Right lobe of liver (tissue), 6 donors: ENCODE measurements around the gene GLDN. TPM values are rescaled to one million over a fixed set of nuclear protein-coding genes. Genes with fewer than 3 reads are reported as not detected.

ENCODE experiments used
- ATAC-seq, 4 donors: fragments of 200-7000 bp; cut with Tn5 transposase; one replicate each; pipeline ENCODE4 v1.9.1; 2020; ENCODE audit warnings: mild to moderate bottlenecking in 4 of 4, moderate library complexity in 4 of 4
- DNase-seq, 3 donors: peaks; one replicate each; pipeline ENCODE4 v3.0.0-alpha.2; 2020
- H3K27ac ChIP-seq, 3 donors: fragments of 200-600 bp; one replicate each; pipeline ENCODE4 v1.8.0; 2022
- H3K27me3 ChIP-seq, 2 donors: fragments of 200-600 bp; one replicate each; pipeline ENCODE4 v1.8.0; 2022
- H3K36me3 ChIP-seq, 4 donors: fragments of 200-600 bp; sonication (generic) in 1 of 4; one replicate each; pipeline versions ENCODE4 v1.5.1 to v1.8.0; 2017 to 2022; ENCODE audit warnings: control low read depth in 1 of 4
- H3K4me1 ChIP-seq, 4 donors: fragments of 200-600 bp; sonication (generic) in 1 of 4; one replicate each; pipeline versions ENCODE4 v1.5.1 to v1.8.0; 2017 to 2022; ENCODE audit warnings: control low read depth in 1 of 4
- H3K4me3 ChIP-seq, 3 donors: fragments of 200-600 bp; one replicate each; pipeline ENCODE4 v1.8.0; 2022
- H3K9me3 ChIP-seq, 4 donors: fragments of 200-600 bp; sonication (generic) in 1 of 4; one replicate each; pipeline versions ENCODE4 v1.5.1 to v1.8.0; 2017 to 2022; ENCODE audit warnings: control low read depth in 1 of 4
- CTCF ChIP-seq, 4 donors: fragments of 200-600 bp in 3 of 4; fragments of 450-650 bp in 1 of 4; IDR thresholded peaks; one replicate each; pipeline versions ENCODE4 v1.5.1 to v1.8.0; 2016 to 2022; ENCODE audit warnings: antibody characterized with exemption in 4 of 4, mild to moderate bottlenecking in 2 of 4
- POLR2A ChIP-seq: fragments of 450-650 bp; IDR thresholded peaks from one replicate; pipeline ENCODE4 v1.6.1; 2017; ENCODE audit warnings: antibody characterized with exemption, mild to moderate bottlenecking
- WGBS: methylation state at CpG from one replicate; pipeline ENCODE4 v1.1.6; 2018; ENCODE audit warnings: low coverage, low lambda C conversion rate; ENCODE audit not compliant: insufficient coverage; ENCODE audit errors: missing lambda C conversion rate; 5-methylcytosine and 5-hydroxymethylcytosine counted together
- intact Hi-C, 2 donors: fragments of 100-400 bp; cut with DNase I; formaldehyde crosslinking; loops; one replicate each; pipeline versions ENCODE4 v1.11.2 to v1.14.1; 2022
- total RNA-seq, 6 experiments: library from RNA; depleted of rRNA in 2 of 6; stranded (reverse); fragments of >200 nt in 2 of 6; fragmentation: NEBNext Ultra II Directional in 3 of 6; extraction: Animal tissue kit (Norgen Biotek cat#: 25700) in 3 of 6; gene quantifications; one replicate each; pipeline versions ENCODE4 v1.1.0 to v1.2.4, GENCODE V29; 2016 to 2023
- donor health status: DM: no; HTN: yes; CAD: no.
- donor health status: DM: no; HTN: no; CAD: no.
- donor health status: DM: no; HTN: no; CAD: no.
- donor health status: DM: no; HTN: yes; CAD: no.
- donor health status: DM: no; HTN: yes; CAD: no.

Gene GLDN
- total RNA-seq, 6 experiments from 2014 or later, result 0.18 to 0.81 (median 0.43) TPM

DNA sequence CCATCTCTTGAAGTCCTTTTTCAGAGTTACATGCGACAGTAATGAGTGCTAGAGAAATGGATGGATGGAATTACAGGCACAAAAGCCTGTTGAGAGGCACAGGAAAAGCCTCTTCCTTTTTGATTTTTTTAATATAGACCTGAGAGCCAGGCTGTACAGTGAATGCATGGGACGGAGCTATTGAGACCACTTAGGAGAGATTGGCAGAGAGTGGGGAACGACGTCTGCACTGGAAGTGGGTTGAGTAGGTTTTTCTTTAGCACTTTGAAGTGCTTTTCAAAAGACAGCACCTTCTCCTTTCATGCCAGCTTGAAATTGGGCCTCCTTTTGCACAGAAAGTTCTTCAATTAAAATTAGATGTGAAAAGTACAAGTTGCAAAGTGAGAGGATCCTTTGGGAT is 37.0 kb downstream of the GLDN start:
- H3K27me3 ChIP-seq, result no peaks in the 10 kb centered on the region
- H3K36me3 ChIP-seq, result no peaks in the 10 kb centered on the region
- no peaks in the 10 kb centered on the region for H3K4me1 ChIP-seq
- no peak overlapping the region for H3K27ac ChIP-seq
- intact Hi-C loops, result loop anchor here in 1 of 2 donors (10.0 kb wide), 1 partner anchor 94 kb away; no protein-coding TSS in a partner anchor
- no peak overlapping the region for H3K4me3 ChIP-seq
- H3K9me3 ChIP-seq, result no peaks in the 10 kb centered on the region
- 77% methylated on average over 4 of the region's 4 CpGs for WGBS
- no peak for ATAC-seq
- TF ChIP-seq POLR2A, result no peak
- no peak for TF ChIP-seq CTCF (IDR thresholded peaks at IDR 0.05)
- DNase-seq, result no peak

DNA sequence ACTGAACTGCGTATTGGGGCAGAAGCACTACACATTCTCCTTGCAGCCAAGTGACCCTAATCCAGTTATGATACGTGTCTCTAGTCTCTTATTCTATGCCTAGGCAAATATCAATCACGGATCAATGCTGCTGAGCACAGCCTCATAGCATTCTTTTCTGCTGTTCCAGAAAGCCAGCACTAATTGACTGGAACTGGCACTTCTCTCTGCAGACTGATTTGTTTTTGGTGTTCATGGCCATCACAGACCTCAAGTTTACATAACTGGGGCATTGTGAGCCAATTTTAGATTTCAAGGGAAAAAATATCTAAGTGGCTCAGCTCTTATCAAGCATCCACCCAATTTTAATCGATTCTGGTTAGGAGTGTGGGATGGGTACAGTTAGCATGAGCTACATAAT is 37.9 kb downstream of the GLDN start:
- no peaks in the 10 kb centered on the region for H3K27me3 ChIP-seq
- no peaks in the 10 kb centered on the region for H3K9me3 ChIP-seq
- ATAC-seq, result no peak
- TF ChIP-seq POLR2A, result no peak
- TF ChIP-seq CTCF (IDR thresholded peaks at IDR 0.05), result no peak
- H3K27ac ChIP-seq, result no peak overlapping the region
- intact Hi-C loops, result loop anchor here in 1 of 2 donors (10.0 kb wide), 1 partner anchor 95 kb away; no protein-coding TSS in a partner anchor
- 70% methylated on average over 4 of the region's 4 CpGs for WGBS
- H3K4me3 ChIP-seq, result no peak overlapping the region
- H3K4me1 ChIP-seq, result no peaks in the 10 kb centered on the region
- DNase-seq, result no peak
- no peaks in the 10 kb centered on the region for H3K36me3 ChIP-seq

DNA sequence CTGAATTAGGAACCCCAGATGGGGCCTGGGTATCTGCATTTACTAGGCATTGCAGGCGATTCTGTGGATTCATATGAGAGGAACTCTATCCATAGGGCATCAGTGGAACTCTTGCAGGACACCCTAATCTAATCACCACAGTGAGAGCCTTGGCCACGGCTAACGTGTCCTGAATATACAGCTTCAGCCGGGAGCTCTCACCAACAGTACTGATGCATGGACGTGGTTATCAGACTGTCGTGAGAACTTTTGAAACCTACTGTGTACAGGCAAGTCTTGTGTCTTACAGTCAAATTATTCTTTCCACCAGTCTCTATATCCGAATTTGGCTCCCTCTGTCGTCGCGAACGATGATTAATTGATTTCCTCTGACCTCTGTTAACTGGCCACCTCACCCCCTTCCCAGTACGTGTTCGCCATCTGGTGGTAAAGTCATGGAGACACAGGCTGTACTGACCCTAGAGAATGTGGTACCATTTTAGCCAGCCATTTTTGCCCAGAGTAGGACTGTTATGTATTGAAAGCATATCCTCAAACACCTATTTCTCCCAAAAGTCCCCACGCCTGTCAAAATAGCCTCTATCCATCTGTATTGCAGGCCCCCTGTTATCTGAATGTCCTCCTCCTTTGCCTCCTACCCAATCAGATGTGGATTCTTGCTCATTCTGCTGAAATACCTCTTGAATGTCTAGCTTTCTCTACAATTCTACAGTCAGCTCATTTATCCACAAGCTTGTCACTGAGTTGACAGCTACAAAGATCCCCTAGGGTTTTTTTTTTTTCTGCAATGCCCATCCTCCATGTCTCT is 39.7 kb downstream of the GLDN start:
- intact Hi-C loops, result loop anchor here (5.0 to 10.0 kb wide), 2 partner anchors 96 to 224 kb away; no protein-coding TSS in a partner anchor

GRCh38 chr15:51382787-51383186 is 41.3 kb downstream of the GLDN start:
- H3K27me3 ChIP-seq, result no peaks in the 10 kb centered on the region
- H3K27ac ChIP-seq, result no peak overlapping the region
- no peaks in the 10 kb centered on the region for H3K9me3 ChIP-seq
- intact Hi-C loops, result loop anchor here (5.0 to 10.0 kb wide), 2 partner anchors 98 to 225 kb away; no protein-coding TSS in a partner anchor
- H3K4me1 ChIP-seq, result no peaks in the 10 kb centered on the region
- peak; percentile 42 to 58 (median 49) for ATAC-seq
- no peaks in the 10 kb centered on the region for H3K36me3 ChIP-seq
- TF ChIP-seq POLR2A (no peak), CTCF (IDR thresholded peaks at IDR 0.05) (peak; percentile 36 to 48 (median 40))
- 27% methylated on average over 2 of the region's 4 CpGs for WGBS
- no peak for DNase-seq
- H3K4me3 ChIP-seq, result no peak overlapping the region

More for the DNA sequence above, 39.7 kb downstream of the GLDN start:
- TF ChIP-seq POLR2A, result no peak
- TF ChIP-seq CTCF (IDR thresholded peaks at IDR 0.05), result peak; percentile 79 to 94 (median 86)
- no peak overlapping the region for H3K4me3 ChIP-seq
- no peaks in the 10 kb centered on the region for H3K36me3 ChIP-seq
- H3K9me3 ChIP-seq, result no peaks in the 10 kb centered on the region
- 1% methylated on average over 10 of the region's 14 CpGs for whole genome bisulfite sequencing
- H3K27ac ChIP-seq, result no peak overlapping the region
- peak; percentile 93 to 98 (median 94) for ATAC-seq
- H3K4me1 ChIP-seq, result no peaks in the 10 kb centered on the region
- no peaks in the 10 kb centered on the region for H3K27me3 ChIP-seq
- DNase-seq, result peak in 1 of 3 donors; percentile 59
